WERI-Rb-1 (cell line): ENCODE data around the gene PRSS56.

ENCODE experiments used
- DNase-seq: peaks from one replicate; pipeline ENCODE4 v3.0.0-alpha.2; 2020
- H3K27ac ChIP-seq: fragments of 250-450 bp; sonication (Bioruptor Pico); 2 replicates; pipeline ENCODE4 v1.5.1; 2020; ENCODE audit warnings: mild to moderate bottlenecking, moderate library complexity
- H3K27me3 ChIP-seq: fragments of 250-450 bp; sonication (Bioruptor Pico); 2 replicates; pipeline ENCODE4 v1.5.1; 2021; ENCODE audit warnings: mild to moderate bottlenecking, low read depth, moderate library complexity; ENCODE audit not compliant: insufficient read depth, severe bottlenecking
- H3K36me3 ChIP-seq: fragments of 250-450 bp; sonication (Bioruptor Pico); 2 replicates; pipeline ENCODE4 v1.5.1; 2020; ENCODE audit warnings: mild to moderate bottlenecking, moderate library complexity
- H3K4me3 ChIP-seq: 2 replicates; pipeline ENCODE4 v1.5.1; 2011; ENCODE audit warnings: low read depth, mild to moderate bottlenecking, control low read depth, low read length
- H3K9me3 ChIP-seq: fragments of 250-450 bp; sonication (Bioruptor Pico); 2 replicates; pipeline ENCODE4 v1.5.1; 2021; ENCODE audit warnings: mild to moderate bottlenecking, moderate library complexity; ENCODE audit not compliant: severe bottlenecking
- CTCF ChIP-seq: IDR thresholded peaks from 2 replicates; pipeline ENCODE4 v1.5.1; 2011; ENCODE audit warnings: low read depth, mild to moderate bottlenecking, control low read depth, inconsistent platforms, low read length

The PRSS56 gene

DNA sequence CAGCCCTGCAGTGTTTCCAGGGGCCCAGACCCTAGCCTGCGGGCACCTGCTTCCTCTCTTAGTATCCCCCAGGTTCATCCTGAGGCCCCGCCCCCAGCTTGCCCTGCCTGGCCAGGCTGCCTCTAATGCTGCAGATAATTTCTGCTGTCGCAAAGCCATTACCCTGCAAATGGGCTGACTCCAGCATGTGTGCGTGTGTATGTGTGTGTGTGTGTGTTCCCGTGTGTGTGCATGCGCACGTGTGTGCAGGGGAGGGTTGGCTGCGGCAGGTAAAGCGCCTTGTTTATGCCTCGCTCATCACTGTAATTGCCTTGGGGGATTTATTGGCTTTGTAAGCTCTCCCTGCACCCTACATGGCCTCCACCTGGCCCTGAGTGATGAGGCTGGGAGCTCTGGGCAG, 7.6 kb upstream of the PRSS56 start:
- TF ChIP-seq CTCF: no peak
- DNase-seq: peak; percentile 93
- peak overlapping the region; percentile 70 for H3K27ac ChIP-seq

GRCh38 chr2:232513353-232513752, 6.8 kb upstream of the PRSS56 start:
- no peak for DNase-seq
- Histone ChIP-seq H3K27ac (peak overlapping the region; percentile 37), H3K9me3 (no peaks in the 10 kb centered on the region), H3K36me3 (no peaks in the 10 kb centered on the region), H3K4me3 (no peak overlapping the region), H3K27me3 (no peaks in the 10 kb centered on the region)
- TF ChIP-seq CTCF: no peak

More for the DNA sequence above, 7.6 kb upstream of the PRSS56 start:
- no peak overlapping the region; the same call in 1 of the 2 replicates for H3K4me3 ChIP-seq
- no peaks in the 10 kb centered on the region for H3K36me3 ChIP-seq
- no peaks in the 10 kb centered on the region for H3K9me3 ChIP-seq
- H3K27me3 ChIP-seq: no peaks in the 10 kb centered on the region

DNA sequence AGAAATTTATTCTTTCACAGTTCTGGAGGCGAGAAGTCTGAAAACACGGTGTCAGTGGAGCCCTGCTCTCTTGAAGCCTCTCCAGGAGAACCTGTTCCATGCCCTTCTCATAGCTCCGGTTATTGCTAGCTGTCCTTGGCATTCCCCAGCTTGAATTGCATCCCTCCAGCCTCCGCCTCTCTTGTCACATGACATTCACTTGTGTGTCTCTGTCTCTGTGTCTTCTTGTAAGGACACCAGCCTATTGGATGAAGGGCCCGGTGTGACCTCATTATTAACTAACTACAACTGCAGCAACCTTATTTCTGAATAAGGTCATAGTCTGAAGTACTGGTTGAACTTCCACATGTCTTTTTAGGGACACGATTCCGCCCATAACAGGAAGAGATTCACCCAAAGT, 4.5 kb upstream of the PRSS56 start:
- H3K27me3 ChIP-seq: no peaks in the 10 kb centered on the region
- no peak overlapping the region for H3K27ac ChIP-seq
- no peak for TF ChIP-seq CTCF
- no peaks in the 10 kb centered on the region for H3K9me3 ChIP-seq
- no peak overlapping the region for H3K4me3 ChIP-seq
- no peak for DNase-seq
- no peaks in the 10 kb centered on the region for H3K36me3 ChIP-seq

- no peaks in the 10 kb centered on the region for H3K36me3 ChIP-seq
- no peak for DNase-seq
- no peaks in the 10 kb centered on the region for H3K27me3 ChIP-seq
- H3K27ac ChIP-seq: no peak overlapping the region
- TF ChIP-seq CTCF: no peak
- no peak overlapping the region for H3K4me3 ChIP-seq
- no peaks in the 10 kb centered on the region for H3K9me3 ChIP-seq
These were observed 3.6 kb upstream of the PRSS56 start for GRCh38 chr2:232516551-232516950.

DNA sequence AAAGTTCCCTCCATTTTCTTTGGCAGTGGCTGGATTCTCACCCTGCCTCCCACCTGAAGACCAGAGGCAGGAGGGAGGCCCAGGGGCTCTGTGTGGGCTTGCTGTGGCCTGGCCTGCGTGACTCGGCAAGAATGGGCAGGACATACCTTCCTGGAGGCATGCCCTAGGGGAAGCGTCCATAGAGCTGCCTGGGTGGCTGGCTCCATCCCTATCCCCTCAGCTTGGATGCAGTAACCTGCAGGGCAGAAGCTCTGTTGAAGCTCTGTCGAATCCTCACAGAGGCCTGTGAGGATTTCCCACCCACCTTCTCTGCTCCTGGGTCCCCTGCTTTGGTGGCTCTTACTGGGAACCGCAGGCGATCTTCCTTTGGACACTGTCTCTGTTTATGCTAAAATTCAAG, 1.3 kb upstream of the PRSS56 start:
- H3K27ac ChIP-seq: no peak overlapping the region
- no peak overlapping the region for H3K4me3 ChIP-seq
- no peaks in the 10 kb centered on the region for H3K9me3 ChIP-seq
- no peak for DNase-seq
- H3K36me3 ChIP-seq: no peaks in the 10 kb centered on the region
- TF ChIP-seq CTCF: no peak
- peaks cover 18% of the 10 kb centered on the region for H3K27me3 ChIP-seq

GRCh38 chr2:232520489-232520888, 301 bp downstream of the PRSS56 start:
- Histone ChIP-seq H3K27ac (no peak overlapping the region), H3K4me3 (no peak overlapping the region), H3K36me3 (no peaks in the 10 kb centered on the region), H3K27me3 (peaks cover 24% of the 10 kb centered on the region), H3K9me3 (no peaks in the 10 kb centered on the region)
- no peak for TF ChIP-seq CTCF
- DNase-seq: no peak
